OCI-LY3 (cell line): ENCODE measurements around the gene AP1G1.
"Not testable (repeated sequence)": the region's sequence is repeated elsewhere in the genome, so short reads cannot be mapped to it uniquely, and the experiment has no call there.

Experiments used
- H2AFZ ChIP-seq: fragments of 200-600, 300-600 bp; shearing (Covaris generic); 2 replicates; pipeline ENCODE4 v1.6.0; 2014; ENCODE audit warnings: antibody characterized with exemption, low read depth, low read length
- H3K27ac ChIP-seq: fragments of 200-600, 300-600 bp; sonication (generic); 2 replicates; pipeline ENCODE4 v1.5.1; 2014; ENCODE audit warnings: mild to moderate bottlenecking, low read length, moderate library complexity, mixed read lengths
- H3K27me3 ChIP-seq: fragments of 200-600, 300-600 bp; sonication (generic); 2 replicates; pipeline ENCODE4 v1.6.1; 2014; ENCODE audit warnings: low read depth, low read length, mixed read lengths
- H3K36me3 ChIP-seq: fragments of 200-600, 300-600 bp; sonication (generic); replicated peaks from 2 replicates; pipeline ENCODE3; 2014; ENCODE audit warnings: low read depth, low read length, mixed read lengths
- H3K4me1 ChIP-seq: fragments of 300-600, 200-600 bp; sonication (generic); 2 replicates; pipeline ENCODE4 v1.6.1; 2014; ENCODE audit warnings: low read length, mixed read lengths
- H3K4me2 ChIP-seq: fragments of 200-600, 300-600 bp; sonication (generic); 2 replicates; pipeline ENCODE4 v1.6.1; 2014; ENCODE audit warnings: low read length, mixed read lengths
- H3K4me3 ChIP-seq: fragments of 300-600, 200-600 bp; sonication (generic); 2 replicates; pipeline ENCODE4 v1.5.1; 2014; ENCODE audit warnings: antibody characterized with exemption, mild to moderate bottlenecking, low read length, moderate library complexity
- H3K79me2 ChIP-seq: fragments of 300-600, 200-600 bp; shearing (Covaris generic); 2 replicates; pipeline ENCODE4 v1.6.1; 2014; ENCODE audit warnings: mild to moderate bottlenecking, low read length, mixed read lengths
- H3K9ac ChIP-seq: fragments of 300-600, 200-600 bp; shearing (Covaris generic); 2 replicates; pipeline ENCODE4 v1.6.0; 2014; ENCODE audit warnings: mild to moderate bottlenecking, low read length, moderate library complexity
- H3K9me3 ChIP-seq: fragments of 200-600, 300-600 bp; shearing (Covaris generic); 2 replicates; pipeline ENCODE4 v1.6.1; 2014; ENCODE audit warnings: low read length, mixed read lengths; ENCODE audit not compliant: insufficient read depth
- H4K20me1 ChIP-seq: fragments of 200-600, 300-600 bp; sonication (generic); 2 replicates; pipeline ENCODE4 v1.6.1; 2016; ENCODE audit warnings: low read length, mixed read lengths; ENCODE audit not compliant: insufficient read depth
- EZH2phosphoT487 ChIP-seq: fragments of 200-600 bp; shearing (Covaris generic); IDR thresholded peaks from 2 replicates; pipeline ENCODE4 v1.6.1; 2018; ENCODE audit warnings: antibody characterized with exemption, mixed run types, low read depth
- TF ChIP-seq, protein P1 (sequence below): fragments of 200-600, 300-600 bp; sonication (generic); IDR thresholded peaks from 2 replicates; pipeline ENCODE4 v1.5.1; 2014; ENCODE audit warnings: antibody characterized with exemption, low read length, low read depth

AP1G1 gene

GRCh38 chr16:71698491-71698890 is 110.1 kb downstream of the AP1G1 start:
- no peak overlapping the region for H3K4me2 ChIP-seq
- H2AFZ ChIP-seq, result no peak overlapping the region
- no peaks in the 10 kb centered on the region for H3K79me2 ChIP-seq
- H3K27me3 ChIP-seq, result no peaks in the 10 kb centered on the region
- peaks cover 4% of the 10 kb centered on the region for H3K36me3 ChIP-seq
- no peak for TF ChIP-seq EZH2phosphoT487
- H4K20me1 ChIP-seq, result no peaks in the 10 kb centered on the region
- no peaks in the 10 kb centered on the region for H3K9me3 ChIP-seq
- no peak overlapping the region for H3K4me3 ChIP-seq
- H3K27ac ChIP-seq, result no peak overlapping the region
- H3K4me1 ChIP-seq, result peaks cover 20% of the 10 kb centered on the region
- no peak overlapping the region for H3K9ac ChIP-seq

DNA sequence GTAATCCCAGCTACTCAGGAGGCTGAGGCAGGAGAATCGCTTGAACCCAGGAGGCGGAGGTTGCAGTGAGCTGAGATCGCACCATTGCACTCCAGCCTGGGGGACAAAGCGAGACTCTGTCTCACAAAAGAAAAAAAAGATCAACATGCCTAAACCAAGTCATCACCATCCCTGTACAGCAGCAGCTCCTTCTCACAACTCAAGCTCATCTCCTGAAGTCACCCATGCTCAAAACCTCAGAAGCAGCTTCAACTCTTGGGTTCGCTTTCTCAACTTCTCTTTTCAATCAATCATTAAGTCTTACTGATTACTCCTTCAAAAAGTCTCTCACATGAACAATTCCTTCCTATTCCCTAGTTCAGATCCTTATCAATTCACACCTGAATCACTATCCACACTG is 115.5 kb downstream of the AP1G1 start:
- Histone ChIP-seq H3K4me1 (peaks cover 7% of the 10 kb centered on the region), H3K79me2 (no peaks in the 10 kb centered on the region), H3K9me3 (no peaks in the 10 kb centered on the region), H2AFZ (no peak overlapping the region), H3K9ac (no peak overlapping the region), H3K27me3 (no peaks in the 10 kb centered on the region), H3K4me2 (peak overlapping the region; percentile 40), H4K20me1 (no peaks in the 10 kb centered on the region), H3K36me3 (no peaks in the 10 kb centered on the region), H3K27ac (no peak overlapping the region), H3K4me3 (no peak overlapping the region)
- TF ChIP-seq, protein P1, sequence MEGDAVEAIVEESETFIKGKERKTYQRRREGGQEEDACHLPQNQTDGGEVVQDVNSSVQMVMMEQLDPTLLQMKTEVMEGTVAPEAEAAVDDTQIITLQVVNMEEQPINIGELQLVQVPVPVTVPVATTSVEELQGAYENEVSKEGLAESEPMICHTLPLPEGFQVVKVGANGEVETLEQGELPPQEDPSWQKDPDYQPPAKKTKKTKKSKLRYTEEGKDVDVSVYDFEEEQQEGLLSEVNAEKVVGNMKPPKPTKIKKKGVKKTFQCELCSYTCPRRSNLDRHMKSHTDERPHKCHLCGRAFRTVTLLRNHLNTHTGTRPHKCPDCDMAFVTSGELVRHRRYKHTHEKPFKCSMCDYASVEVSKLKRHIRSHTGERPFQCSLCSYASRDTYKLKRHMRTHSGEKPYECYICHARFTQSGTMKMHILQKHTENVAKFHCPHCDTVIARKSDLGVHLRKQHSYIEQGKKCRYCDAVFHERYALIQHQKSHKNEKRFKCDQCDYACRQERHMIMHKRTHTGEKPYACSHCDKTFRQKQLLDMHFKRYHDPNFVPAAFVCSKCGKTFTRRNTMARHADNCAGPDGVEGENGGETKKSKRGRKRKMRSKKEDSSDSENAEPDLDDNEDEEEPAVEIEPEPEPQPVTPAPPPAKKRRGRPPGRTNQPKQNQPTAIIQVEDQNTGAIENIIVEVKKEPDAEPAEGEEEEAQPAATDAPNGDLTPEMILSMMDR, result no peak
- TF ChIP-seq EZH2phosphoT487, result no peak

GRCh38 chr16:71689901-71690300 is 118.7 kb downstream of the AP1G1 start:
- H3K9me3 ChIP-seq, result no peaks in the 10 kb centered on the region
- no peak overlapping the region for H3K4me3 ChIP-seq
- H3K27me3 ChIP-seq, result no peaks in the 10 kb centered on the region
- no peak overlapping the region for H3K9ac ChIP-seq
- no peak overlapping the region for H3K27ac ChIP-seq
- H3K4me1 ChIP-seq, result peaks cover 7% of the 10 kb centered on the region
- H4K20me1 ChIP-seq, result no peaks in the 10 kb centered on the region
- H3K36me3 ChIP-seq, result peaks cover 3% of the 10 kb centered on the region
- H2AFZ ChIP-seq, result no peak overlapping the region
- no peak overlapping the region for H3K4me2 ChIP-seq
- H3K79me2 ChIP-seq, result no peaks in the 10 kb centered on the region
- no peak for TF ChIP-seq EZH2phosphoT487
- TF ChIP-seq, protein P1, result no peak

DNA sequence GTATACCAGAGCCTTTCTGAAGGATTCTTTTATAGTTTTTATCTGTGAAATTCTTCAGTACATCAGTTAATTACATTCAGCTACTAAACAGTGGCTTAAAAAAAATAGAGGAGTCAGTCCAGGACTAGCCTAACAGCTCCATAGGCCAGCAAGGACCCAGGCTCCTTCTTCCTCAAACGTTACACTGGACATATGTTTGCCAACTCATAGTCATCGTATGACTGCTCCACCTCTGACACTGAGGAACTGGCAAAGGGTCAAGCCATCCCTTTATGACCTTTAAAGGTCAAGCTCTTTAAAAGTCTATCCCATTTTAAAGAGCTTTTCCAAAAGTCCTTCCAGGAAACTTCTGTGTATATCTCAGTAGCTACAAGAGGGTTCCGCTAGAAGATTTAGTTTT is 120.8 kb downstream of the AP1G1 start:
- peaks cover 7% of the 10 kb centered on the region for H3K36me3 ChIP-seq
- H3K27ac ChIP-seq, result no peak overlapping the region
- no peak overlapping the region for H3K4me2 ChIP-seq
- H4K20me1 ChIP-seq, result no peaks in the 10 kb centered on the region
- no peaks in the 10 kb centered on the region for H3K9me3 ChIP-seq
- no peaks in the 10 kb centered on the region for H3K27me3 ChIP-seq
- no peak for TF ChIP-seq EZH2phosphoT487
- TF ChIP-seq, protein P1, result no peak
- H2AFZ ChIP-seq, result no peak overlapping the region
- no peak overlapping the region for H3K9ac ChIP-seq
- no peak overlapping the region for H3K4me3 ChIP-seq
- no peaks in the 10 kb centered on the region for H3K79me2 ChIP-seq
- H3K4me1 ChIP-seq, result no peaks in the 10 kb centered on the region

DNA sequence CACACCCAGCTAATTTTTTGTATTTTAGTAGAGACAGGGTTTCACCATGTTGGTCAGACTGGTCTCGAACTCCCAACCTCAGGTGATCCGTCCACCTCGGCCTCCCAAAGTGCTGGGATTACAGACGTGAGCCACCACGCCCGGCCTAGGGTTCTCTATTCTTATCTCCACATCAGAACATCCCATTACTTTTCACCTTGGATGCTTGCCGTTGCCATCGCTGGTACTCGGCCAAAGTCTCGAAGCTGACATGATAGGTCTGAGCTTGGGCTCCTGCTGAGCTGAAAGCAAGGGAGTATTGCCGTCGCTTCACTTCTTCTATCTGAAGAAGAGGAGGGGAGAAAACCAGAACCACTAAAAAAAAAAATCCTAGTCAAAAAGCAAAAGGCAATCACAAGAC is 124.4 kb downstream of the AP1G1 start:
- H3K27ac ChIP-seq, H3K4me2 ChIP-seq, H2AFZ ChIP-seq, H3K27me3 ChIP-seq, H3K4me3 ChIP-seq, H3K4me1 ChIP-seq, H3K9ac ChIP-seq, H3K9me3 ChIP-seq, H3K36me3 ChIP-seq, H3K79me2 ChIP-seq, H4K20me1 ChIP-seq: not testable (repeated sequence)
